GM08714 (cell line): ENCODE data around the gene CERS6.

Experiments
- H3K4me3 ChIP-seq: fragments of 200-500 bp; sonication (Bioruptor generic); 2 replicates; pipeline ENCODE4 v1.5.1; 2014; ENCODE audit warnings: mild to moderate bottlenecking, low read length, inconsistent platforms
- ZNF274 ChIP-seq: IDR thresholded peaks from 2 replicates; pipeline ENCODE4 v1.6.1; 2012; ENCODE audit warnings: mild to moderate bottlenecking, low read depth, low read length

Gene CERS6

DNA sequence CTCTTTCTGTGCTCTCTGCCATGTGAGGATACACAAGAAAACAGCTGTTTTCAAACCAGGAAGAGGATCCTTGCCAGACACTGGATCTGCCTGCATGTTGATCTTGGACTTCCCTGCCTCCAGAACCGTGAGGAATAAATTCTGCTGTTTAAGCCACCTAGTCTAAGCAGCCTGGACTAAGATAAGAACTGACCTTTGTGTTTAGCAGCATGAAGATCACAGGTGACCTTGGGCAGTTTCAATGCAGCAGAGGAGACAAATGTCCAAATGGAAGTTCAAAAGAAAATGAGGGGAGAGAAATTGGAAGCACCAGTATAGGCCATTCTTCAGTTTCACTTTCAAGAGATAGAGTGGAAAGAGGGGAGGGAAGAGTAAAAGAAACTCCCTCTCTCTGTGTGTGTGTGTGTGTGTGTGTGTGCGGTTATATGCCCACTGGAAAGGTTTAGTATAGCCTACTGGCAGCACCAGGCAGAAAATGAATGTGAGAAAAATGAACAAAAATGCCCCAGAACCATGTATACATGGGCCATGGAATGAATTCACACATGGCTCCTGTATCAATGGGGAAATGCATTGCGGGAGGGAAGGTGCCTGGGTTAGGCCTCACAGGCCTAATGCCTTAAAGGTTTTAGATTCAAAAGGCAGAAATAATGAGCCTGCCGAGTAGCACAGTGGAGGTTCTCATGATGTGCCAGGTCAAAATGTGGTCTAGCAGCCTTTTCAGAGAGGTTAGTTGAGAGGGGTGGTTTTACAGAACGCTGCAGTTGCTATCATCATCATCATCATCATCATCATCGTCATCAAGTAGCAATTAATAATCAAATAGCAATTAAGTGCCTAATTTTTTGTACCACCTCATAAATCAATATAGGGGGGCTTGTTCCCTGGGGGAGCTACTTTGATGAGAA, 1.1 kb upstream of the CERS6 start:
- H3K4me3 ChIP-seq = peak overlapping the region; percentile 72; the same call in 1 of the 2 replicates
- TF ChIP-seq ZNF274 = no peak

- peak overlapping the region; percentile 84 for H3K4me3 ChIP-seq
- no peak for TF ChIP-seq ZNF274
These were observed 583 bp downstream of the CERS6 start for GRCh38 chr2:168456521-168457189.

DNA sequence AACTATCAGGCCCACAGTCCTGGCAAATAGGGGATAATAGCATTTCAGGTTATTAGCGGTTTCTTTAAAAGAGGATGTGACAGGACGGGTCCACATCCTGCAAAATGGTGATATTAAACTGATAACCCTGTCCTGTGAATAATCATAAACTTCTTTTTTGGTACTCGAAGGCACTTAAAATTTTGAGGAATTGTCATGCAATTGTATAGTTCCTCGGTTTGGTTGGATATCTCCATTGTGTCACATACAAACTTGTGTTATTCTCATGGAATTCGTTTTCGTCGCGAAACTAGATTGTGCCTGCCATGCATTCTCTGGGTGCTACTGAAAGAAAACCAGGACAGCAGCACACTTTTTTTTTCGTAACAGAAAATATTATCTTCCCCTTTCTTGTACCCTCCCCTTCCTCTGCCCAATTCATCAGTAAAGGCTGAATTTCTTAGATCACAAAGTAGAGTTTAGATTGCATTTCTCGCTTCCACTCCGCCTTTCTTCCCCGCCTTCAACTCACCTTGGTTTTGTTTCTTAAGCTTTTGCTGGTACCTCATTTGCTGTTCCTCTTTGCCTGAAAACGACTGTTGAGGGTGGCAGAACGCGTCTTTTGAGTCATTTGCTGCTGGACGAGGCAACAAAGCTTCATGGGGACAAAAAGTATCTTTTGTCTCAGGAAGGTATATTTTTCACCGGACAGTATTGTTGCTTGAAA, 1.3 kb downstream of the CERS6 start:
- H3K4me3 ChIP-seq = peak overlapping the region; percentile 84
- no peak for TF ChIP-seq ZNF274

- no peak for TF ChIP-seq ZNF274
- H3K4me3 ChIP-seq = peak overlapping the region; percentile 84
These were observed 2.1 kb downstream of the CERS6 start for GRCh38 chr2:168458139-168458538.

- no peak overlapping the region for H3K4me3 ChIP-seq
- TF ChIP-seq ZNF274 = no peak
These were observed 3.2 kb downstream of the CERS6 start for GRCh38 chr2:168459256-168459655.

- no peak for TF ChIP-seq ZNF274
- peak overlapping the region; percentile 8; the same call in 1 of the 2 replicates for H3K4me3 ChIP-seq
These were observed 4.5 kb downstream of the CERS6 start for GRCh38 chr2:168460571-168460970.

DNA sequence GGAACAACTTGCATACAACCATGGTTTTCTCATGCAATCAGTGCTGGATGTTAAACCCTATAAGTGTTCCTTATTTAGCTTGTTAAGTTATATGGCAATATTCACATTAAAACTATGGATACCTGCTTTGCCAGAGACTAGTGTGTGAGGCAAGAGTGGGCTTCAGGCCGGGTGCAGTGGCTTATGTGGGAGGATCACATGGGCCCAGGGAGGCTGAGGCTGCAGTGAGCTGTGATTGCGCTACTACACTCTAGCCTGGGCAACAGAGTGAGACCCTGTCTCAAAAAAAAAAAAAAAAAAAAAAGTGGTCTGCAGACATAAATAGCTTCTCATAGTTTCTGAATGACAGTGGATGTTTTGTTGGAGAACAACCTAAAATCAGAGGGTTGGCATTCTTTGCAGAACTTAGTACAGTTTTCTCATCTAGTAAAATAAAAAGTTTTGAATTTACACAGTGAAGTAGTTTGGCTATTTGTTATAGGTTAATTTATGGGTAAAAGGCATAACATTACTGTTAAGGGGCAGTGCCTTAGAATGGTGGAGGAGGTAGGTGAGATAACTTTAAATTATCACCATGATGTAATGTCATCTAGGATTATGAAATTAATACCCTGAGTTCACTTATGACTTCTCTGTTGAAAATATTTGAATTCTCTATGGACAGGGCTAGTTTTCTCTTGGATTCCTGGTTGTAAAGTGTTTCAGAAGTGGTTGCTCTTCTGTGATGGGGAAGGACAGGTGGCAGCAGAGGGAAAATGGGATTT, 5.3 kb downstream of the CERS6 start:
- TF ChIP-seq ZNF274 = no peak
- no peak overlapping the region for H3K4me3 ChIP-seq

DNA sequence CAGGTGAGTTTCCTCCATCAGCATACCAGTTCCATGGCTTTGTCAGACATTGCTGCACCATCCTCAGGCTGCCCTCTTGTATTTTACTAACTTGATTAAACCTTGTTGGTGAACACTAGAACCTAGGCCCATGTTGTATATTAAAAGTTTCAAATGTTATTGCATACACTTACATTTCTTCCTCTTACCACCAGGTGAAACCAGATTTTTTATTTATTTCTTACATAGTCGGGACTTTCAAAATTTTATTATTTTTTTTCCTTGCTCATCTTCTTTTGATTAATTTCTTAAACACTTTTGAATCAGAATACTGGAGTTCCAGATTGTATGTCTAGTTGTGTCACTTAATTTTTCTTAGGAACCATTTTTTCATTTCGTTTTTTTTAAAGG, 5.9 kb downstream of the CERS6 start:
- no peak for TF ChIP-seq ZNF274
- no peak overlapping the region for H3K4me3 ChIP-seq

GRCh38 chr2:168462543-168463045, 6.5 kb downstream of the CERS6 start:
- H3K4me3 ChIP-seq = no peak overlapping the region
- no peak for TF ChIP-seq ZNF274

- no peak for TF ChIP-seq ZNF274
- no peak overlapping the region for H3K4me3 ChIP-seq
These were observed 9.5 kb downstream of the CERS6 start for GRCh38 chr2:168465594-168465993.

DNA sequence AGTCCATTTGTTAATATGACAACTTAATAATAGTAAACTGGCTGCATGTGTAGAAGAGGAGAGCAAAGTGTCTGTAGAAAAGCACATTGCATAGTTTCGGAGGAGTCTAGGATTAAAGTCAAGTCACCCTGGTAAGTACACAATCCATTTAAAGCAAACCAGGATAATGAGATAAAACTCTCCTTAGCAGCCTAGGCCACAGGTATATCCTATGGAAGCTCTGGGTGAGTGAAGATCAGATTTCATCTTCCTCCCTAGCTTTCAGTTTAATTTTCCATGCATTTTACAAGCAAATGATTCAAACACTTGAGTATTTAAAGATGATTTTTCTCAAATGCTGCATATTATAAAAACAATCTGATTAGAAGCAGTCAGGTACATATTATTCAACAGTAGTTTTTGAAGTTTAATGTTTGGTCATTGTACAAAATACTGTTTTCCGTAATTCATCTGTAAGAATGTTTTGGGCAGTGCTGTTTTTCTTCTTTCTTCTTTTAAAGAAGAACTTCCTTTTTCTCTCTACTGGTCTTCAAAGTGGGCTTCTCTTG, 10.2 kb downstream of the CERS6 start:
- H3K4me3 ChIP-seq = peak overlapping the region; percentile 20; the same call in 1 of the 2 replicates
- TF ChIP-seq ZNF274 = no peak

GRCh38 chr2:168466834-168467565, 10.9 kb downstream of the CERS6 start:
- H3K4me3 ChIP-seq = peak overlapping the region; percentile 17; the same call in 1 of the 2 replicates
- no peak for TF ChIP-seq ZNF274

DNA sequence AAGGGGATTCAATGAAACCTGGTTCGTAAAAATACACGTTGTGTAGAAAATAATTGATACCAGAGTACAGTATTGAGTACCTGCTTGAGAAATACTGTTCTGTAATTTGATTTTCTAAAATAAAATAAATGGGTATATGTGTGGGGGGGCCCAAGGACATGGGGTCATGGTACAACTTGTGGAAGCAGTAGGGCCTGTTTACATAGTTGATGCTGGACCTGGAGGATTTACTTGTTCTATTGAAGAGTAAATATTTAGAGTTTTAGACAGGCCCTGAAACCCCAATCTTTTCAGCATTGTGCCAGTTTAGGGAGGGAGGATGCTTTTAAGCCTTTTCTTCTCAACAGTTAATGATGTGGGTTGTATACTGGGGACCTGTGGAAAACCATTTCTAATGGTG, 11.7 kb downstream of the CERS6 start:
- H3K4me3 ChIP-seq = no peak overlapping the region
- TF ChIP-seq ZNF274 = no peak

DNA sequence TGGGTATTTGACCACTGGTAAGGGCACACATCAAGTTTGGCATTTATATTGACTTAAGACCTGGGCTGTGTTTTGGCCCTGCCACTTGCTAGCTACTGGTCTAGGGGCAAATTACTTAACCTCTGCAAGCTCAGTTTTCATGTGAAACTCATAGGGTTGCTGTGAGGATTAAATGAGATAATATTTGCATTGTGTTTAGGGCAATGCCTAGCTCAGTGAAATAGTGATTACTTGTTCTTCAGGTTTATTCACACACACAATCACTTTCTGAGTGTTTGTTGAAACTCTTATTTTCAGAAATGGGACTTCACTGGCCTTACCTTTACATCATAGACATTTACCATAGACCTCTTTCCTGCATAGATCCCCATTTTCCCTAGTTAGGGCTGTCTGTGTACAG, 12.3 kb downstream of the CERS6 start:
- no peak for TF ChIP-seq ZNF274
- H3K4me3 ChIP-seq = no peak overlapping the region
